ENCODE data around the gene NAV2. TPM values are rescaled to one million over a fixed set of nuclear protein-coding genes. Genes with fewer than 3 reads are reported as not detected.

Gene NAV2
- total RNA-seq, 1 donor from 2014 or later, result 9.6 TPM

- TF ChIP-seq CTCF (IDR thresholded peaks at IDR 0.05), result no peak
- no peak for TF ChIP-seq EZH2 (IDR thresholded peaks at IDR 0.05)
- no peak for TF ChIP-seq EZH2phosphoT487 (IDR thresholded peaks at IDR 0.05)
- Histone ChIP-seq H3K9ac (no peak overlapping the region), H3K27ac (no peak overlapping the region), H3K79me2 (ENCODE audit: low read depth) (no peaks in the 10 kb centered on the region), H3K4me3 (no peak overlapping the region), H3F3A (ENCODE audit: low read depth) (peaks cover 19% of the 10 kb centered on the region), H3K4me2 (no peak overlapping the region), H4K20me1 (ENCODE audit: low read depth) (no peaks in the 10 kb centered on the region), H3K36me3 (no peaks in the 10 kb centered on the region), H2AFZ (replicated peaks) (no peak overlapping the region), H3K27me3 (no peaks in the 10 kb centered on the region), H3K9me3 (ENCODE audit: low read depth) (no peaks in the 10 kb centered on the region), H3K4me1 (peaks cover 22% of the 10 kb centered on the region)
- H3K36me3 Mint-ChIP-seq, result no peaks in the 10 kb centered on the region
- no peak overlapping the region for H3K27ac Mint-ChIP-seq
- H3K4me1 Mint-ChIP-seq, result peaks cover 11% of the 10 kb centered on the region
- no peak for DNase-seq (ENCODE audit: low spot score)
- H3K9me3 Mint-ChIP-seq, result peaks cover 2% of the 10 kb centered on the region
- peaks cover 4% of the 10 kb centered on the region for H3K27me3 Mint-ChIP-seq (ENCODE audit: insufficient read depth, low read depth)
- H3K4me3 Mint-ChIP-seq, result no peak overlapping the region
Observed at GRCh38 chr11:19821993-19822392, 109.4 kb downstream of the NAV2 start.

- Mint-ChIP-seq H3K27me3 (ENCODE audit: insufficient read depth, low read depth) (peaks cover 4% of the 10 kb centered on the region), H3K27ac (no peak overlapping the region), H3K36me3 (no peaks in the 10 kb centered on the region), H3K4me3 (no peak overlapping the region), H3K4me1 (peaks cover 10% of the 10 kb centered on the region), H3K9me3 (peaks cover 2% of the 10 kb centered on the region)
- H3K27me3 ChIP-seq, result no peaks in the 10 kb centered on the region
- H3K9me3 ChIP-seq (ENCODE audit: low read depth), result no peaks in the 10 kb centered on the region
- no peak for TF ChIP-seq EZH2 (IDR thresholded peaks at IDR 0.05)
- TF ChIP-seq EZH2phosphoT487 (IDR thresholded peaks at IDR 0.05), result no peak
- no peak for TF ChIP-seq CTCF (IDR thresholded peaks at IDR 0.05)
- no peak overlapping the region for H2AFZ ChIP-seq (replicated peaks)
- no peak overlapping the region for H3K4me2 ChIP-seq
- no peak overlapping the region for H3K4me3 ChIP-seq
- peaks cover 5% of the 10 kb centered on the region for H4K20me1 ChIP-seq (ENCODE audit: low read depth)
- H3K27ac ChIP-seq, result no peak overlapping the region
- no peak for DNase-seq (ENCODE audit: low spot score)
- peaks cover 21% of the 10 kb centered on the region for H3F3A ChIP-seq (ENCODE audit: low read depth)
- no peaks in the 10 kb centered on the region for H3K79me2 ChIP-seq (ENCODE audit: low read depth)
- H3K4me1 ChIP-seq, result peaks cover 21% of the 10 kb centered on the region
- no peaks in the 10 kb centered on the region for H3K36me3 ChIP-seq
- no peak overlapping the region for H3K9ac ChIP-seq
Observed at GRCh38 chr11:19822531-19822930, 109.9 kb downstream of the NAV2 start.

GRCh38 chr11:19826606-19827005, 114.0 kb downstream of the NAV2 start:
- H3K4me3 Mint-ChIP-seq, result no peak overlapping the region
- no peaks in the 10 kb centered on the region for H3K36me3 Mint-ChIP-seq
- H3K79me2 ChIP-seq (ENCODE audit: low read depth), result peaks cover 11% of the 10 kb centered on the region
- peaks cover 29% of the 10 kb centered on the region for H3K4me1 ChIP-seq
- H3K4me1 Mint-ChIP-seq, result peaks cover 27% of the 10 kb centered on the region
- H3K9me3 ChIP-seq (ENCODE audit: low read depth), result no peaks in the 10 kb centered on the region
- no peaks in the 10 kb centered on the region for H3K27me3 ChIP-seq
- no peak overlapping the region for H3K27ac ChIP-seq
- H3K27me3 Mint-ChIP-seq (ENCODE audit: insufficient read depth, low read depth), result peaks cover 2% of the 10 kb centered on the region
- no peak overlapping the region for H3K27ac Mint-ChIP-seq
- no peaks in the 10 kb centered on the region for H3K9me3 Mint-ChIP-seq
- TF ChIP-seq EZH2 (IDR thresholded peaks at IDR 0.05), result no peak
- TF ChIP-seq CTCF (IDR thresholded peaks at IDR 0.05), result no peak
- no peak for TF ChIP-seq EZH2phosphoT487 (IDR thresholded peaks at IDR 0.05)
- H4K20me1 ChIP-seq (ENCODE audit: low read depth), result peaks cover 6% of the 10 kb centered on the region
- H3F3A ChIP-seq (ENCODE audit: low read depth), result peaks cover 35% of the 10 kb centered on the region
- H3K9ac ChIP-seq, result no peak overlapping the region
- H3K4me3 ChIP-seq, result no peak overlapping the region
- H3K4me2 ChIP-seq, result no peak overlapping the region
- no peak for DNase-seq (ENCODE audit: low spot score)
- H3K36me3 ChIP-seq, result no peaks in the 10 kb centered on the region
- H2AFZ ChIP-seq (replicated peaks), result no peak overlapping the region

Data from neural progenitor cell (in vitro differentiated cells).